Measurements from ENCODE around the gene ADCY10. TPM values are rescaled to one million over a fixed set of nuclear protein-coding genes. Genes with fewer than 3 reads are reported as not detected.

ADCY10 gene
- total RNA-seq, 1 donor from 2014 or later: 0.07 TPM

- intact Hi-C loops (cut with micrococcal nuclease): no loop called here
Measured at GRCh38 chr1:167786502-167786901, 127.4 kb downstream of the ADCY10 start.

- intact Hi-C loops (cut with micrococcal nuclease): no loop called here
Measured at GRCh38 chr1:167784876-167785550, 128.9 kb downstream of the ADCY10 start.

GRCh38 chr1:167782946-167783345, 131.0 kb downstream of the ADCY10 start:
- intact Hi-C loops (cut with micrococcal nuclease): no loop called here

- intact Hi-C loops (cut with micrococcal nuclease): no loop called here
Measured at GRCh38 chr1:167781558-167781957, 132.4 kb downstream of the ADCY10 start.

GRCh38 chr1:167777269-167777650, 136.7 kb downstream of the ADCY10 start:
- intact Hi-C loops (cut with micrococcal nuclease): no loop called here

GRCh38 chr1:167776616-167777268, 137.2 kb downstream of the ADCY10 start:
- intact Hi-C loops (cut with micrococcal nuclease): no loop called here

GRCh38 chr1:167776151-167776550, 137.8 kb downstream of the ADCY10 start:
- intact Hi-C loops (cut with micrococcal nuclease): no loop called here

GRCh38 chr1:167775178-167775577, 138.8 kb downstream of the ADCY10 start:
- intact Hi-C loops (cut with micrococcal nuclease): no loop called here

GRCh38 chr1:167774710-167775109, 139.2 kb downstream of the ADCY10 start:
- intact Hi-C loops (cut with micrococcal nuclease): no loop called here

- intact Hi-C loops (cut with micrococcal nuclease): no loop called here
Measured at GRCh38 chr1:167773516-167773915, 140.4 kb downstream of the ADCY10 start.

GRCh38 chr1:167772436-167772835, 141.5 kb downstream of the ADCY10 start:
- intact Hi-C loops (cut with micrococcal nuclease): no loop called here

- intact Hi-C loops (cut with micrococcal nuclease): no loop called here
Measured at GRCh38 chr1:167770127-167770526, 143.8 kb downstream of the ADCY10 start.

- intact Hi-C loops (cut with micrococcal nuclease): no loop called here
Measured at GRCh38 chr1:167767761-167768160, 146.2 kb downstream of the ADCY10 start.

- intact Hi-C loops (cut with micrococcal nuclease): no loop called here
Measured at GRCh38 chr1:167766538-167766937, 147.4 kb downstream of the ADCY10 start.

- intact Hi-C loops (cut with micrococcal nuclease): no loop called here
Measured at GRCh38 chr1:167765496-167765895, 148.4 kb downstream of the ADCY10 start.

- intact Hi-C loops (cut with micrococcal nuclease): no loop called here
Measured at GRCh38 chr1:167764458-167765330, 149.2 kb downstream of the ADCY10 start.

- intact Hi-C loops (cut with micrococcal nuclease): no loop called here
Measured at GRCh38 chr1:167763525-167764220, 150.3 kb downstream of the ADCY10 start.

GRCh38 chr1:167762061-167762746, 151.7 kb downstream of the ADCY10 start:
- intact Hi-C loops (cut with micrococcal nuclease): loop anchor here (1.0 kb wide), 2 partner anchors 40 to 41 kb away; no protein-coding TSS in a partner anchor

GRCh38 chr1:167761400-167761799, 152.5 kb downstream of the ADCY10 start:
- intact Hi-C loops (cut with micrococcal nuclease): no loop called here
